Measurements from ENCODE around the gene NTM. TPM values are rescaled to one million over a fixed set of nuclear protein-coding genes. Genes with fewer than 3 reads are reported as not detected.
"Not testable (repeated sequence)": the region's sequence is repeated elsewhere in the genome, so short reads cannot be mapped to it uniquely, and the experiment has no call there.

Gene NTM
- 3.0 and 17.5 TPM in 2 replicates for total RNA-seq (2012; rRNA removed)

GRCh38 chr11:131370090-131370751, at the start of gene NTM:
NTM (plus strand) TSS chr11:131370615.
- Histone ChIP-seq H3K4me3 (ENCODE audit: low read length) (peak within 1 kb of the TSS; percentile 42), H3K4me1 (ENCODE audit: control insufficient read depth, insufficient read depth, low read length) (no peaks in the 10 kb centered on the region), H3K36me3 (ENCODE audit: insufficient read depth, low read length) (no peaks in the 10 kb centered on the region), H3K9me3 (replicated peaks; ENCODE audit: low read length) (no peaks in the 10 kb centered on the region), H3K4me2 (ENCODE audit: low read length) (no peak within 1 kb of the TSS), H3K27me3 (ENCODE audit: control insufficient read depth, insufficient read depth, low read length) (peaks cover 32% of the 10 kb centered on the region), H3K9ac (ENCODE audit: low read depth, low read length) (peak within 1 kb of the TSS; percentile 21)

GRCh38 chr11:131324921-131325570, 45.4 kb upstream of the NTM start:
- H3K4me1 ChIP-seq (ENCODE audit: control insufficient read depth, insufficient read depth, low read length) = no peaks in the 10 kb centered on the region
- no peaks in the 10 kb centered on the region for H3K9me3 ChIP-seq (replicated peaks; ENCODE audit: low read length)
- no peaks in the 10 kb centered on the region for H3K36me3 ChIP-seq (ENCODE audit: insufficient read depth, low read length)
- H3K27me3 ChIP-seq (ENCODE audit: control insufficient read depth, insufficient read depth, low read length) = no peaks in the 10 kb centered on the region
- H3K4me2 ChIP-seq (ENCODE audit: low read length) = no peak overlapping the region
- H3K4me3 ChIP-seq (ENCODE audit: low read length) = no peak overlapping the region
- no peak overlapping the region for H3K9ac ChIP-seq (ENCODE audit: low read depth, low read length)

GRCh38 chr11:131326829-131327228, 43.6 kb upstream of the NTM start:
- Histone ChIP-seq H3K4me1 (ENCODE audit: control insufficient read depth, insufficient read depth, low read length) (no peaks in the 10 kb centered on the region), H3K4me2 (ENCODE audit: low read length) (no peak overlapping the region), H3K9me3 (replicated peaks; ENCODE audit: low read length) (no peaks in the 10 kb centered on the region), H3K4me3 (ENCODE audit: low read length) (no peak overlapping the region), H3K9ac (ENCODE audit: low read depth, low read length) (no peak overlapping the region), H3K36me3 (ENCODE audit: insufficient read depth, low read length) (no peaks in the 10 kb centered on the region), H3K27me3 (ENCODE audit: control insufficient read depth, insufficient read depth, low read length) (no peaks in the 10 kb centered on the region)

GRCh38 chr11:131327421-131327820, 43.0 kb upstream of the NTM start:
- H3K4me3 ChIP-seq (ENCODE audit: low read length) = no peak overlapping the region
- no peaks in the 10 kb centered on the region for H3K4me1 ChIP-seq (ENCODE audit: control insufficient read depth, insufficient read depth, low read length)
- no peaks in the 10 kb centered on the region for H3K9me3 ChIP-seq (replicated peaks; ENCODE audit: low read length)
- no peaks in the 10 kb centered on the region for H3K27me3 ChIP-seq (ENCODE audit: control insufficient read depth, insufficient read depth, low read length)
- no peak overlapping the region for H3K4me2 ChIP-seq (ENCODE audit: low read length)
- no peaks in the 10 kb centered on the region for H3K36me3 ChIP-seq (ENCODE audit: insufficient read depth, low read length)
- no peak overlapping the region for H3K9ac ChIP-seq (ENCODE audit: low read depth, low read length)

GRCh38 chr11:131328843-131329242, 41.6 kb upstream of the NTM start:
- Histone ChIP-seq H3K9ac (ENCODE audit: low read depth, low read length) (no peak overlapping the region), H3K4me2 (ENCODE audit: low read length) (no peak overlapping the region), H3K4me1 (ENCODE audit: control insufficient read depth, insufficient read depth, low read length) (no peaks in the 10 kb centered on the region), H3K9me3 (replicated peaks; ENCODE audit: low read length) (no peaks in the 10 kb centered on the region), H3K27me3 (ENCODE audit: control insufficient read depth, insufficient read depth, low read length) (no peaks in the 10 kb centered on the region), H3K4me3 (ENCODE audit: low read length) (no peak overlapping the region), H3K36me3 (ENCODE audit: insufficient read depth, low read length) (no peaks in the 10 kb centered on the region)

- Histone ChIP-seq H3K9me3 (replicated peaks; ENCODE audit: low read length) (no peaks in the 10 kb centered on the region), H3K27me3 (ENCODE audit: control insufficient read depth, insufficient read depth, low read length) (no peaks in the 10 kb centered on the region), H3K9ac (ENCODE audit: low read depth, low read length) (no peak overlapping the region), H3K4me2 (ENCODE audit: low read length) (no peak overlapping the region), H3K4me1 (ENCODE audit: control insufficient read depth, insufficient read depth, low read length) (no peaks in the 10 kb centered on the region), H3K4me3 (ENCODE audit: low read length) (no peak overlapping the region), H3K36me3 (ENCODE audit: insufficient read depth, low read length) (no peaks in the 10 kb centered on the region)
Observed at GRCh38 chr11:131331010-131331409, 39.4 kb upstream of the NTM start.

- Histone ChIP-seq H3K9me3 (replicated peaks; ENCODE audit: low read length) (no peaks in the 10 kb centered on the region), H3K4me2 (ENCODE audit: low read length) (no peak overlapping the region), H3K27me3 (ENCODE audit: control insufficient read depth, insufficient read depth, low read length) (no peaks in the 10 kb centered on the region), H3K36me3 (ENCODE audit: insufficient read depth, low read length) (no peaks in the 10 kb centered on the region), H3K4me3 (ENCODE audit: low read length) (no peak overlapping the region), H3K9ac (ENCODE audit: low read depth, low read length) (no peak overlapping the region), H3K4me1 (ENCODE audit: control insufficient read depth, insufficient read depth, low read length) (no peaks in the 10 kb centered on the region)
Observed at GRCh38 chr11:131331546-131331945, 38.9 kb upstream of the NTM start.

- Histone ChIP-seq H3K9me3 (replicated peaks; ENCODE audit: low read length) (no peaks in the 10 kb centered on the region), H3K4me2 (ENCODE audit: low read length) (no peak overlapping the region), H3K4me1 (ENCODE audit: control insufficient read depth, insufficient read depth, low read length) (no peaks in the 10 kb centered on the region), H3K4me3 (ENCODE audit: low read length) (no peak overlapping the region), H3K27me3 (ENCODE audit: control insufficient read depth, insufficient read depth, low read length) (no peaks in the 10 kb centered on the region), H3K36me3 (ENCODE audit: insufficient read depth, low read length) (no peaks in the 10 kb centered on the region), H3K9ac (ENCODE audit: low read depth, low read length) (no peak overlapping the region)
Observed at GRCh38 chr11:131334601-131335000, 35.8 kb upstream of the NTM start.

GRCh38 chr11:131341900-131342299, 28.5 kb upstream of the NTM start:
- H3K4me1 ChIP-seq (ENCODE audit: control insufficient read depth, insufficient read depth, low read length); H3K9ac ChIP-seq (ENCODE audit: low read depth, low read length); H3K4me2 ChIP-seq (ENCODE audit: low read length); H3K4me3 ChIP-seq (ENCODE audit: low read length); H3K36me3 ChIP-seq (ENCODE audit: insufficient read depth, low read length); H3K27me3 ChIP-seq (ENCODE audit: control insufficient read depth, insufficient read depth, low read length); H3K9me3 ChIP-seq (replicated peaks; ENCODE audit: low read length): not testable (repeated sequence)

- not testable (repeated sequence) for H3K4me2 ChIP-seq (ENCODE audit: low read length); H3K4me1 ChIP-seq (ENCODE audit: control insufficient read depth, insufficient read depth, low read length); H3K27me3 ChIP-seq (ENCODE audit: control insufficient read depth, insufficient read depth, low read length); H3K36me3 ChIP-seq (ENCODE audit: insufficient read depth, low read length); H3K9ac ChIP-seq (ENCODE audit: low read depth, low read length); H3K4me3 ChIP-seq (ENCODE audit: low read length); H3K9me3 ChIP-seq (replicated peaks; ENCODE audit: low read length)
Observed at GRCh38 chr11:131342442-131342841, 28.0 kb upstream of the NTM start.

GRCh38 chr11:131345406-131345805, 25.0 kb upstream of the NTM start:
- Histone ChIP-seq H3K27me3 (ENCODE audit: control insufficient read depth, insufficient read depth, low read length) (no peaks in the 10 kb centered on the region), H3K9me3 (replicated peaks; ENCODE audit: low read length) (no peaks in the 10 kb centered on the region), H3K9ac (ENCODE audit: low read depth, low read length) (no peak overlapping the region), H3K4me1 (ENCODE audit: control insufficient read depth, insufficient read depth, low read length) (no peaks in the 10 kb centered on the region), H3K36me3 (ENCODE audit: insufficient read depth, low read length) (no peaks in the 10 kb centered on the region), H3K4me3 (ENCODE audit: low read length) (no peak overlapping the region), H3K4me2 (ENCODE audit: low read length) (no peak overlapping the region)
